ENCODE results near the gene MS4A10. TPM values are rescaled to one million over a fixed set of nuclear protein-coding genes. Genes with fewer than 3 reads are reported as not detected.

The MS4A10 gene
- total RNA-seq, 2 donors from 2014 or later = not detected

DNA sequence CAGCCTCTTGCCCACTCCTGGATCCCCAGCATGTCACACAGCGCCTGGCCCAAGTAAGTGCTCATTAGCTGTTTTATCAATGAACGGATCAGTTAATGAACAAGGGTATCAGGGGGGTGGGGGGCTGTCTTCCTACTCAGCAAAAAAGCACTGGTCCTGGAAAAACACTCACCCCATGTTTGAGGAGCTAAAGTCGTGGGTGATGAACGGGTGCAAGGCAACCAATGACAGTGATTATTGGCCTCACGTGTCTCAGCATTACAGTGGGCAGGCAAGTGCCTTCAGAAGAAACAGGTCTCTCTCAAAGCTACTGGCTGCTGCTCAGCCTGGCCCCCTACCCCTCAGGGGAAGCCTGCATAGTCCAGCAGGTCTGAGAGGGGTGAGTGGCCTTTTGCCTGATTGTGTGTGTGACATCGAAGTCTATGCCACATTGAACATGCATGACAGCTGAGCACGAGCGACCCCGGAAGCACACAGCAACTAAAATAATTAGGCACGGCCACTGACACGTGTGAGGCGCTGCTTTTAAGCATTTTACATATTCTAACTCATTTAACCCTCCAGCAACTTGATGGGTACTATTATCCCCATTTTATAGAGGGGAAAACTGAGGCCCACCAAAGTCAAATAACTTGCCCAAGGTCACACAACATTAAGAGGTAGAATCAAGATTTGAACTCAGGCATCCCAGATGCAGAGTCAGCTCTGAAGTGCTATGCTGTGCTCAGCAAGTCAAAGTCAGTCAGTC is 2.6 kb upstream of the MS4A10 start:
- Mint-ChIP-seq H3K27ac (no peak overlapping the region), H3K4me1 (ENCODE audit: low read depth) (no peaks in the 10 kb centered on the region), H3K27me3 (ENCODE audit: low read depth) (peaks cover 4% of the 10 kb centered on the region), H3K4me3 (no peak overlapping the region), H3K9me3 (no peaks in the 10 kb centered on the region), H3K36me3 (ENCODE audit: insufficient read depth in 2 of 2) (no peaks in the 10 kb centered on the region)
- ATAC-seq (replicated peaks in 1 of 2) = no peak
- DNase-seq = no peak

DNA sequence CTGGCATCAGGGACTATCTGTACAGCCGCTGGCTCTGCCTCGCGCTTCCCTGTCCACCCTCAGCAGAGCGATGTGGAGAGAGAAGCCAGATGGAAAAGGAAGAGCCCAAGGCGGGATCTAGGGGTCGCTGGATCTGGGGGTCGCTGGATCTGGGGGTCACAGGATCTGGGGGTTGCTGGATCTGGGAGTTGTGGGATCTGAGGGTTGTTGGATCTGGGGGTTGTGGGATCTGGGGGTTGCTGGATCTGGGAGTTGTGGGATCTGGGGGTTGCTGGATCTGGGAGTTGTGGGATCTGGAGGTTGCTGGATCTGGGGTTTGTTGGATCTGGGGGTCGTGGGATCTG is 2.0 kb upstream of the MS4A10 start:
- DNase-seq (no peak), ATAC-seq (replicated peaks in 1 of 2) (no peak)
- no peaks in the 10 kb centered on the region for H3K9me3 Mint-ChIP-seq
- H3K27me3 Mint-ChIP-seq (ENCODE audit: low read depth) = no peaks in the 10 kb centered on the region
- H3K4me1 Mint-ChIP-seq (ENCODE audit: low read depth) = no peaks in the 10 kb centered on the region
- no peak overlapping the region for H3K4me3 Mint-ChIP-seq
- H3K27ac Mint-ChIP-seq = no peak overlapping the region
- H3K36me3 Mint-ChIP-seq (ENCODE audit: insufficient read depth in 2 of 2) = no peaks in the 10 kb centered on the region

DNA sequence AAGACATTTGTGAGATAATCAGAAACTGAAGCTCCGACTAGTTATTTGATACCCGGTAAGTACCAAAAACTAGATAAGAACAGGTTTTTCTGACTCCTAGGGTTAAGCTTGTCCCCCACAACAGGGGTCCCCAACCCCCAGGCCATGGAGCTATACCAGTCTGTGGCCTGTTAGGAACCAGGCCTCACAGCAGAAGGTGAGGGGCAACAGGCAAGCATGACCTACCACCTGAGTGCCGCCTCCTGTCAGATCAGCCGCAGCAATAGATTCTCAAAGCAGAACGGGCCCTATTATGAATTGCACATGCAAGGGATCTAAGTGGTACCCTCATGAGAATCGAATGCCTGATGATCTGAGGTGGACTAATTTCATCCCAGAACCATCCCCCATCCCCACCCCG is 1.2 kb upstream of the MS4A10 start:
- no peaks in the 10 kb centered on the region for H3K4me1 Mint-ChIP-seq (ENCODE audit: low read depth)
- no peaks in the 10 kb centered on the region for H3K9me3 Mint-ChIP-seq
- no peaks in the 10 kb centered on the region for H3K36me3 Mint-ChIP-seq (ENCODE audit: insufficient read depth in 2 of 2)
- ATAC-seq (replicated peaks in 1 of 2) = no peak
- DNase-seq = no peak
- H3K4me3 Mint-ChIP-seq = no peak overlapping the region
- no peak overlapping the region for H3K27ac Mint-ChIP-seq
- no peaks in the 10 kb centered on the region for H3K27me3 Mint-ChIP-seq (ENCODE audit: low read depth)

DNA sequence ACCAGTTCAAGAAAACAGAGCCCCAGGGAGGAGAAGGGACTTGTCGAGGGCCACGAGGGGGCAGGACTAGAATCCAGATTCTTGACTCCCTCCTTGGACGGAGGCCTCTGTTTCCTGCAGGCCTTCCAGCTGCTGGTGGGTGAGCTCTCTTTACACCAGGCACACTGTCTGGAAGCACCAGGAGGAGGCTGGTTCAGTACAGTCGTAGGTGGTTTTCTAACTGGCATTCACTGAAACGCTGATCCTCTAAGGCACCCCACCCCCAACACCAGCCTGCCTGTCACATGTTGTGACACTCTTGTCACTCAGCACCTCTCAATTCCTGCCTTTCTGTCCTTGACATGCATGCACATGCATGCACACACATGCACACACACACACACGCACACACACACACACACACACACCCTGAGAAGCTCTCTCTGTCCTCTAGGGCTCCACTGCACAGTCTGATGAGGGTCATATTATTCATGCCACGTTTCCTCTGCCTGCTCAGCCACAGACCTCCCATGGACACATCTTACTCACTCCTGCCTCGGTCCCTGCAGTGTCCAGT is 751 bp downstream of the MS4A10 start:
- H3K36me3 Mint-ChIP-seq (ENCODE audit: insufficient read depth in 2 of 2) = no peaks in the 10 kb centered on the region
- H3K4me1 Mint-ChIP-seq (ENCODE audit: low read depth) = no peaks in the 10 kb centered on the region
- DNase-seq (no peak), ATAC-seq (replicated peaks in 1 of 2) (no peak)
- H3K9me3 Mint-ChIP-seq = no peaks in the 10 kb centered on the region
- no peak overlapping the region for H3K4me3 Mint-ChIP-seq
- no peak overlapping the region for H3K27ac Mint-ChIP-seq
- no peaks in the 10 kb centered on the region for H3K27me3 Mint-ChIP-seq (ENCODE audit: low read depth)

DNA sequence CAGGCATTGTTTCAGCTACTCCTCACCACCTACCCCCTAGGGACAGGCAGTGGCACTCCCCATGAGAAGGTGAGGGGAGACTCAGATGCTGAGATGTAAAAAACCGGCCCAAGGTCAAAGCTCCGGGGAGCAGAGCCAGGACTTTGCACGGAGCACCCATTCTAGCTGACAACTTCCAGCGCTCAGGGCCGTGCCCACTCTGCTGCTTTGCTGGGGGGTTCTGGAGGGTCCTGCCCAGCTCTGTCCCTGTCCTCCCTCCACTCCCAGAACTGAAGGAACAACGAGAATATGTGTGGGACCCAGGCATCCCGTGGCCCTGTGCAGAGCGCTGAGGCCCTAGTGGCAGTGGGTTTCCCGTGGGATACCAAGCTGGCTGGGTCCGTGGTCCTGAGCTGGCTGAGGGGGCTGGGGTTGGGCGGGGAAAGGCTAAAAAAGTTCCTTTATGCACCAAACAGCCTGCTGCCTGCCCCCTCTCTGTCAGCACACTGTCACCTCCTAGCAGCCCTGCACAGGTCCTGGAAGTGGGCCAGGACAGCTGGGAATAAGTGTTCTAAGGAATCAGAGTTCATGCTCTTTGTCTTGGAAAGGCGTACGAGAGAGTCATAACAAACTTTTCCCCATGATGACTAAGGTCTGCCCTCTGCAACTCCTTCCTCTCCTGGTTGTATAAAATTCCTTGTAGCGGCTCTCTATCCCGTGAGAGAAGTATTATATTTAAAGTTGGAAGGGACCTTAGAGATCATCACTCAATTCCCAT is 1.9 kb downstream of the MS4A10 start:
- Mint-ChIP-seq H3K36me3 (ENCODE audit: insufficient read depth in 2 of 2) (no peaks in the 10 kb centered on the region), H3K4me1 (ENCODE audit: low read depth) (no peaks in the 10 kb centered on the region), H3K4me3 (no peak overlapping the region), H3K9me3 (no peaks in the 10 kb centered on the region), H3K27ac (no peak overlapping the region), H3K27me3 (ENCODE audit: low read depth) (no peaks in the 10 kb centered on the region)
- no peak for ATAC-seq (replicated peaks in 1 of 2)
- DNase-seq = no peak

GRCh38 chr11:60788401-60789125 is 3.4 kb downstream of the MS4A10 start:
- Mint-ChIP-seq H3K36me3 (ENCODE audit: insufficient read depth in 2 of 2) (no peaks in the 10 kb centered on the region), H3K4me1 (ENCODE audit: low read depth) (no peaks in the 10 kb centered on the region), H3K27ac (no peak overlapping the region), H3K27me3 (ENCODE audit: low read depth) (no peaks in the 10 kb centered on the region), H3K9me3 (no peaks in the 10 kb centered on the region), H3K4me3 (no peak overlapping the region)
- ATAC-seq (replicated peaks in 1 of 2) (no peak), DNase-seq (no peak)

- DNase-seq (no peak), ATAC-seq (replicated peaks in 1 of 2) (no peak)
- Mint-ChIP-seq H3K27me3 (ENCODE audit: low read depth) (no peaks in the 10 kb centered on the region), H3K4me1 (ENCODE audit: low read depth) (no peaks in the 10 kb centered on the region), H3K36me3 (ENCODE audit: insufficient read depth in 2 of 2) (no peaks in the 10 kb centered on the region), H3K9me3 (no peaks in the 10 kb centered on the region), H3K4me3 (no peak overlapping the region), H3K27ac (no peak overlapping the region)
Observed at GRCh38 chr11:60790726-60791125, 5.6 kb downstream of the MS4A10 start.

DNA sequence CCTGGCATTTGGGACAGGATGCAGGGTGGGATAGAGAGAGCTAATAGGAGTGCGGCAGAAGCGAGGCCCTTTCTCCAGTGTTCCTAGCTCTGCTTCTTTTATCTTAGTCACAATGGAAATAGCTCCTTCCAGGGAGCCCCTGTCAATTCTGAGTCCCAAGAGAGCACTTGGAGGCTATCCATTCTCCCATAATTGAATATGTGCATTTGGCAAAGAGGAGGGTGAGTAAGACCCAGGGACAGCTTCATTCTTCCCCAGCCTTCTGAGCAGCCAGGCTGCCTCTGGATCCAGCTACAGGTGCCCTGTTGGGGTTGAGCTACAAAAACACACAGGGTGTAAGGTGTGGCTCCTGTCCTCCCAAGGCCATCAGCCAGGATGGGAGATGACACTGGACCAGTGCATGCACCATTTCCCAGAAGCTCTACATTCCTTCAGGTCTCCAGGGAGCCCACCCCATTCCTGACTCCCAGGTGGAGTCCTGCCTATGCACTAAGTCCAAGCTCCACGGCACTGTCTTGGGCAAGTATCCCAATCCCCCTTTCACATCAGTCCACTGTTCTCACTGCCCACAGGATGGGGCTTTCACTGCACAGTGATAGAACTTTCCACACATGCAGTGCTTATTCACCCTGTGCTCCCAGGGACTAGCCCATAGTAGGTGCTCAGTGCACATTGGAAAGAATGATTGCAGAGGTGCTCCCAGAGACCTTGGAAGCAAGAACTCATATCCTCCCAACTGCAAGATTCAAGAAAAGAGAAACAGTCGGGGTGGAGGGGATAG is 6.2 kb downstream of the MS4A10 start:
- Mint-ChIP-seq H3K27ac (no peak overlapping the region), H3K36me3 (ENCODE audit: insufficient read depth in 2 of 2) (no peaks in the 10 kb centered on the region), H3K4me3 (no peak overlapping the region), H3K27me3 (ENCODE audit: low read depth) (no peaks in the 10 kb centered on the region), H3K4me1 (ENCODE audit: low read depth) (no peaks in the 10 kb centered on the region), H3K9me3 (no peaks in the 10 kb centered on the region)
- DNase-seq = no peak
- ATAC-seq (replicated peaks in 1 of 2) = no peak

DNA sequence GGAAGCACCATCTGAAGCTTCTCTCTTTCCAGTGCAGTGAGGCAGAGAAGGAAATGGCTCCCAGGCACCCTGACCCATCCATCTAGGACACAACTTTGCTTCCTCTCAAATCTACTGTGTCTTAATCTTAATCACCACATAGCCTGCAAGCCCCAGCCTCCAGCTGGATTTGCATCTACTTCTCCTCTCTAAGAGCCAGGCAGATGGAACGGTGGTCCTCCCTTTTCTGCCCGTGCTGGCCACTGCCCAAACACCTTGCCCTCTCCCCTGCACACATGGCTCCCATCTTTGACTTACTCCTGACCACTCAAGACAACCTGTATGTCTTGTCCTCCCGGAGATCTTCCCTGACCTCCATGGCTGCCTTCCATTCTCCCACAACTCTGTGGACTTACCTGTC is 7.4 kb downstream of the MS4A10 start:
- no peaks in the 10 kb centered on the region for H3K4me1 Mint-ChIP-seq (ENCODE audit: low read depth)
- H3K36me3 Mint-ChIP-seq (ENCODE audit: insufficient read depth in 2 of 2) = no peaks in the 10 kb centered on the region
- no peak for ATAC-seq (replicated peaks in 1 of 2)
- H3K9me3 Mint-ChIP-seq = no peaks in the 10 kb centered on the region
- H3K27ac Mint-ChIP-seq = no peak overlapping the region
- H3K27me3 Mint-ChIP-seq (ENCODE audit: low read depth) = no peaks in the 10 kb centered on the region
- no peak for DNase-seq
- H3K4me3 Mint-ChIP-seq = no peak overlapping the region

DNA sequence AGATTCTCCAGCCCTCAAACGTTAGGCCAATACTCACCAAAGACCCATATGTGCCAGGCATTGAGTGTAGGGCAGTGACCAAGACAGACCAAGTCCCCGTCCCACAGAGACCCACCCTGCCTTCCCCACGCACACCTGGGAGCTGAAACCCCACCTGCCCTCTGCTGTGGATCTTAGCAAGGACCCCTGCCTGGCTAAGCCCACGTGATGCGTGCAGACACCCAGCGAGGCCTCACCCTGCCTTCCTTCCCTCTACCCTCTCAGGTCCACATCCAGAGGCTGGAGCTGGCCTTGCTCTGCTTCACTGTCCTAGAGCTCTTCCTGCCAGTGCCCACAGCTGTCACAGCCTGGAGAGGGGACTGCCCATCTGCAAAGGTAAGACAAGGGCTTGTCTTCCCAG is 10.2 kb downstream of the MS4A10 start:
- no peaks in the 10 kb centered on the region for H3K36me3 Mint-ChIP-seq (ENCODE audit: insufficient read depth in 2 of 2)
- H3K27ac Mint-ChIP-seq = no peak overlapping the region
- H3K4me1 Mint-ChIP-seq (ENCODE audit: low read depth) = no peaks in the 10 kb centered on the region
- no peak for DNase-seq
- peaks cover 5% of the 10 kb centered on the region for H3K27me3 Mint-ChIP-seq (ENCODE audit: low read depth)
- H3K4me3 Mint-ChIP-seq = no peak overlapping the region
- no peak for ATAC-seq (replicated peaks in 1 of 2)
- no peaks in the 10 kb centered on the region for H3K9me3 Mint-ChIP-seq

GRCh38 chr11:60797846-60798630 is 12.9 kb downstream of the MS4A10 start:
- Mint-ChIP-seq H3K27ac (no peak overlapping the region), H3K4me3 (no peak overlapping the region), H3K4me1 (ENCODE audit: low read depth) (no peaks in the 10 kb centered on the region), H3K9me3 (no peaks in the 10 kb centered on the region), H3K36me3 (ENCODE audit: insufficient read depth in 2 of 2) (no peaks in the 10 kb centered on the region), H3K27me3 (ENCODE audit: low read depth) (peaks cover 10% of the 10 kb centered on the region)
- DNase-seq (no peak), ATAC-seq (replicated peaks in 1 of 2) (no peak)

DNA sequence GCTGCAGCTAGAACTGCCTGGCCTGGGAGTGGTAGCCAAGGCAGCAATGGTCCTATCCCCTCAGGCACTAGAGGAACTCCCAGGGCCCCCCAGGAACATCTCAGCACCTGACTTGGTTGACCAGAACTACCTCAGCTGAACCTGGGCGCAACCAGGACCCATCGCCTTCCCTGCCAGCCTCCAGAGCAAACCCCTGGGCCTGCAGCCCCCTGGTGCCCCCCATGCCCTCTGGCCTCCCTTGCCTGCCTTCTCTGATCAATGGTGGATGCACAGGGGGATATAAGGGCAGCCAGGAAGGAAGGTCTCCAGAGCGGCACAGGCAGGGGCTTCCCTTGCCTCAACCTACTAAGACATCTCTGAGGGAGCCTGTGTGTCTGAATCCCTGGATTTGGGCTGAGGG is 13.5 kb downstream of the MS4A10 start:
- ATAC-seq (replicated peaks in 1 of 2) (no peak), DNase-seq (no peak)
- Mint-ChIP-seq H3K4me3 (no peak overlapping the region), H3K27ac (no peak overlapping the region), H3K4me1 (ENCODE audit: low read depth) (no peaks in the 10 kb centered on the region), H3K27me3 (ENCODE audit: low read depth) (peaks cover 11% of the 10 kb centered on the region), H3K36me3 (ENCODE audit: insufficient read depth in 2 of 2) (no peaks in the 10 kb centered on the region), H3K9me3 (no peaks in the 10 kb centered on the region)
